VCaP (cell line): ENCODE measurements around the gene NTMT1.
"Not testable (repeated sequence)": the region's sequence is repeated elsewhere in the genome, so short reads cannot be mapped to it uniquely, and the experiment has no call there.

Source experiments
- H3K27ac ChIP-seq: fragments of 450-650 bp; 2 replicates; pipeline ENCODE4 v1.5.1; 2017
- CTCF ChIP-seq: fragments of 450-650 bp; conservative IDR thresholded peaks from 2 replicates; pipeline ENCODE4 v1.5.1; 2017; ENCODE audit warnings: mild to moderate bottlenecking, moderate library complexity

NTMT1 gene

GRCh38 chr9:129654554-129655040, 28.6 kb downstream of the NTMT1 start:
- TF ChIP-seq CTCF = no peak
- no peak overlapping the region for H3K27ac ChIP-seq

GRCh38 chr9:129655154-129655553, 29.2 kb downstream of the NTMT1 start:
- no peak overlapping the region for H3K27ac ChIP-seq
- TF ChIP-seq CTCF = no peak

- TF ChIP-seq CTCF = no peak
Measured at GRCh38 chr9:129655696-129656095, 29.7 kb downstream of the NTMT1 start.

GRCh38 chr9:129656795-129657390, 30.9 kb downstream of the NTMT1 start:
- TF ChIP-seq CTCF = no peak
- peak overlapping the region; percentile 17 for H3K27ac ChIP-seq

More at GRCh38 chr9:129655696-129656095, 29.7 kb downstream of the NTMT1 start:
- no peak overlapping the region for H3K27ac ChIP-seq

GRCh38 chr9:129661029-129661428, 35.1 kb downstream of the NTMT1 start:
- H3K27ac ChIP-seq = no peak overlapping the region
- TF ChIP-seq CTCF = no peak

GRCh38 chr9:129662239-129662638, 36.3 kb downstream of the NTMT1 start:
- H3K27ac ChIP-seq = not testable (repeated sequence)

GRCh38 chr9:129664746-129665388, 38.9 kb downstream of the NTMT1 start:
- no peak for TF ChIP-seq CTCF
- no peak overlapping the region for H3K27ac ChIP-seq

- H3K27ac ChIP-seq = no peak within 1 kb of the TSS
- no peak for TF ChIP-seq CTCF
Measured at GRCh38 chr9:129665389-129665775, 39.4 kb downstream of the NTMT1 start, which contains the start of gene PRRX2. Gene PRRX2 (plus strand): TSS chr9:129665647. CDS start chr9:129665868, 221 bp downstream.
